Heart left ventricle (tissue), 13 donors: ENCODE results near the gene SPART.

Source experiments
- POLR2A ChIP-seq, 2 donors: fragments of 450-650 bp; IDR thresholded peaks; one replicate each; pipeline ENCODE4 v1.6.1; 2017; ENCODE audit warnings: antibody characterized with exemption in 2 of 2, mild to moderate bottlenecking in 2 of 2, moderate library complexity in 2 of 2
- TF ChIP-seq, protein P1 (sequence below), 12 donors: fragments of 200-600 bp; sonication (generic) in 4 of 12; IDR thresholded peaks; one replicate each; pipeline versions ENCODE4 v1.5.0 to v1.8.0; 2018 to 2022; ENCODE audit warnings: antibody characterized with exemption in 12 of 12, mild to moderate bottlenecking in 5 of 12
- donor health status: ischemic (EF 13 %, LVEDD 7.1; RV severe dilation, severe dysfunction).
- donor health status: DM: no; HTN: yes; CAD: no.
- donor health status: DM: no; HTN: no; CAD: no.
- donor health status: ischemic (EF 25% LVEDD 6.9; RV normal size, moderate dysfunction).
- donor health status: ischemic (EF 25% LVEDD 5.7; RV mildly dilated, moderate dysfunction).
- donor health status: ischemic (EF 35%, LVEDD 5.7; RV mildly dilated, moderate dysfunction).
- donor health status: nonischemic (EF 11% LVEDD 7.7; RV severe dilation, severe dysfunction).
- donor health status: DM: yes; HTN: yes; CAD: no.
- donor health status: PGD.
- donor health status: ischemic (EF 29% LVEDD 5.4; RV normal size, mild dysfunction).
- donor health status: nonischemic (EF 23%, LVEDD 6.1; RV moderate dilation, normal function).

DNA sequence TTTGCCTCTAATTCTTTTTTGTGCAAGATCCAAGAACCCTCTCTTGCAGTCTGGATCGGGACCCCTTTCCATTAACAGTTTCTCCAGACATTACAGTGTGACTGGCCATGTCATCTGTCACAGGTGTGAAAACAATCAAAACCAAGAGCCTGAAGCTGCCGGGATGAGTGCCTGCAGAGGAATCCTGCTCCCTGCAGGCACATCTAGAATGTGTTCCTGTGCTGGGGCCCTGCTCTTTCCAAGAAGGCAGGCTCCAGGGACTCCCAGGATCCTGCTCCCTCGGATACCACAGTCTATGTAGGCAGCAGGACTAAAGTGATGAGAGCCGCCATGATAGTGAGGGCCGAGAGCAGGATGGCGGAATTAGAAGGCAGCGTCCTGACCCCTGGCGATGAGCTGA is 87.4 kb downstream of the SPART start:
- TF ChIP-seq, protein P1, sequence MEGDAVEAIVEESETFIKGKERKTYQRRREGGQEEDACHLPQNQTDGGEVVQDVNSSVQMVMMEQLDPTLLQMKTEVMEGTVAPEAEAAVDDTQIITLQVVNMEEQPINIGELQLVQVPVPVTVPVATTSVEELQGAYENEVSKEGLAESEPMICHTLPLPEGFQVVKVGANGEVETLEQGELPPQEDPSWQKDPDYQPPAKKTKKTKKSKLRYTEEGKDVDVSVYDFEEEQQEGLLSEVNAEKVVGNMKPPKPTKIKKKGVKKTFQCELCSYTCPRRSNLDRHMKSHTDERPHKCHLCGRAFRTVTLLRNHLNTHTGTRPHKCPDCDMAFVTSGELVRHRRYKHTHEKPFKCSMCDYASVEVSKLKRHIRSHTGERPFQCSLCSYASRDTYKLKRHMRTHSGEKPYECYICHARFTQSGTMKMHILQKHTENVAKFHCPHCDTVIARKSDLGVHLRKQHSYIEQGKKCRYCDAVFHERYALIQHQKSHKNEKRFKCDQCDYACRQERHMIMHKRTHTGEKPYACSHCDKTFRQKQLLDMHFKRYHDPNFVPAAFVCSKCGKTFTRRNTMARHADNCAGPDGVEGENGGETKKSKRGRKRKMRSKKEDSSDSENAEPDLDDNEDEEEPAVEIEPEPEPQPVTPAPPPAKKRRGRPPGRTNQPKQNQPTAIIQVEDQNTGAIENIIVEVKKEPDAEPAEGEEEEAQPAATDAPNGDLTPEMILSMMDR (IDR thresholded peaks at IDR 0.05), result no peak
- TF ChIP-seq POLR2A (IDR thresholded peaks at IDR 0.05), result no peak
